PC-3 (cell line): ENCODE data around the gene TOPORS.

Experiments used
- CTCF ChIP-seq: fragments of 300-600 bp; sonication (generic); conservative IDR thresholded peaks from 2 replicates; pipeline ENCODE4 v1.5.1; 2017; ENCODE audit warnings: antibody characterized with exemption, low read depth, mild to moderate bottlenecking, low read length
- EZH2 ChIP-seq: fragments of 300-600 bp; sonication (generic); IDR thresholded peaks from one replicate; pipeline ENCODE4 v1.6.1; 2017; ENCODE audit warnings: antibody characterized with exemption, mild to moderate bottlenecking, low read length; ENCODE audit not compliant: unreplicated experiment
- EZH2phosphoT487 ChIP-seq: fragments of 300-600 bp; sonication (generic); IDR thresholded peaks from 2 replicates; pipeline ENCODE4 v1.6.1; 2018; ENCODE audit warnings: mild to moderate bottlenecking, antibody characterized with exemption, low read length, borderline replicate concordance

GRCh38 chr9:32596096-32596865, 43.9 kb upstream of the TOPORS start:
- TF ChIP-seq EZH2 (no peak), CTCF (no peak), EZH2phosphoT487 (no peak)
